GM21576 (cell line): ENCODE results near the gene COA3.

Experiments used
- ATAC-seq: cut with Tn5 transposase; IDR thresholded peaks from one replicate; pipeline ENCODE4 v1.9.1; 2021; ENCODE audit warnings: mild to moderate bottlenecking, moderate library complexity; ENCODE audit not compliant: unreplicated experiment

Gene COA3

DNA sequence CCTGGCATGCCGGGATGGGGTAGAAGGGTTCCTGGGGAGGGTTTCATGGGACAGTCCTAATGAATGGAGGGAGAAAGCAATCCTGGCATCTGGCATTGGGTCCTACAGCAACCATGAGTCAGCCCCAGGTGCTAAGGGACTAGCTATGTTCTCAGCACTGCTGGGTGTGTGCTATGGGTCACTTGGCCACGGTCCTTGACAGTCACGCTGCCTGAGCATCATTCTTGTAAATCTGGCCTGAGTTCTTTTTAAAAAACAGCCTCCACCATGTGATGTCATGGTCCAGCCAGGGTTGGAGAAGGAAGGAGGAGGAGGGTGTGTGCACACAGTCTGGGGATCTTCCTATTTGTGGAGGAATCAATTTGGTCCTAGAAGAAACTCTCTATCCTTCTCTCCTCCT is 43.7 kb downstream of the COA3 start:
- ATAC-seq = no peak

DNA sequence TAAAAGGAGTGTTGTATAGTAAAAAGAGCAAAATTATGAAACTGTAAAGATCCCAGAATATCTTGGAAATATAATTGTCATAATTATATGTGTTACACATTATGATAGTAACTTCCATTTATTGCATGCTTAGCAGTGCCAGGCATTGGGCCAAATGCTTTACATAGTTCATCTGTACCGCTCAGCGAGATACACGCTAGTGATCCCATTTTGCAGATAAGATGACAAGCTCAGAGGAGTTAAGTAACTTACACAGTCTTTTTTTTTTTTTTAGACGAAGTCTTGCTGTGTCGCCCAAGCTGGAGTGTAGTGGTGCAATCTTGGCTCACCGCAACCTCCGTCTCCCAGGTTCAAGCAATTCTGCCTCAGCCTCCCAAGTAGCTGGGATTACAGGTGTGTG is 46.9 kb downstream of the COA3 start:
- ATAC-seq = no peak

DNA sequence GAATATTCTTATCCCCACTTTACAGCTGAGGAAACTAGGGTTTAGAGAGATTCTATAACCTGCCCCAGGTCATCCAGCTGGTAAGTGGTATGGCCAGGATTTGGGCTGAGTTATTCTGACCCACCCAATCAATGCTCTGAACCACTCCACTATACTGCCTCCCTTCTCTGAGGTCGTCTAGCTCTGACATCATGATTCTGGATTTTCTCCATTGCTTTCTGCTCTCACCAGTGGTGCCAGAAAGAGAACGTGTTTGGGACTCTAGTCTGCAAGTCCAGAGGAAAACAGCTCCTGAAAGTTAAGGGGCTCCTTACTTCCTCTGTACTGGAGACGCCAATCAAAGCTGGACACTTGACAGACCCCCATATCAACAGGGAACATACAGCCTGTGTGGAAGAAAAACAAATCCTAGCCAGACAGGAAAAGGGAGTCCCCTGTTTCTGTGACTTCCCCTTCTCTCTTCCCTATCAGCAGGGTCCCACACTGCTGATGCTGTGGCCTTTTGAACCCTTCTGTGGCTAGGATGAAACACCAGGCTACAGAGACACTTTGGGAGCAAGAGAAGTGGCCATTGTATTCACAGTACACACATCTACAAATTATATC is 47.7 kb downstream of the COA3 start:
- ATAC-seq = no peak

DNA sequence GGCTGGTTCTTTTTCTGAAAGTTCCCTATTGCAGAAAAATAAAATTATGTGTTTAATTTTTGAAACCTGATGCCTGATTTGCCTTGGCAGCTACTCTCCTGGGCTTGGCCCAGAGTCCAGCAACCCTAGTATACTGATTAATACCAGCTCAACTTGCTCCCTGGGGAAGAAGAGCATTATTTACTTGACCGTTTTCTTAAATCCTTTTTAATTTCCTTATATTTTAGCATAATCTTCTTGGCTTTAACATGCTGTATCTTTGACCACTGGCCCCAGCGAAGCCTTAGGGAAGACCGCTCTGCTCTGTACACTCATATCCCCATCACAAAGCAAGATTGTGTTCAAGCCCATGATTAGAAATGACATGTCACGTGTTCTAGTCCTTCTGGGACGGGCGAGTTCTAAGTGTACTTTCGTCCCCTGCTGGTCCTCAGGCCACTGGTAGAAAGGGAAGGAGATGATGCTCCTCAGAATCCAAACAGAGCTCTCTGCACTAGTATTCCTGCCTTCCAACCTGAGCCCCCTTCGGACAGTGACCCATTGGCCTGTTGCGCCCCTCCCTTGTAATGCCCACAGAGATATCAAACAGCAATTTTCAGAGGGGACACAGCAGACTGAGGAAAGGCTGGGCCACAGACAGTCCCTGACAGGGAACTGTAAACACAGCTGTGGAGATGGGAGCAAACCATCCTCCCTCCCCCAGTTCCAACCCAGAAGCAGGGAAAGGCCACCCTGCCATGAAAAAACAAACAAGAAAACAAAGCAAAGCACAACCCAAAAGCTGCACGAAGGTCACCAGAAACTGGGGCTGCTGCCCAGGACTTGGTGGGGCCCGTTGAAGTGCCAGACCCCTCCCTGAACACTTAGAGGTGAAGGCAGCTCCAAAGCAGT is 49.4 kb downstream of the COA3 start:
- no peak for ATAC-seq

DNA sequence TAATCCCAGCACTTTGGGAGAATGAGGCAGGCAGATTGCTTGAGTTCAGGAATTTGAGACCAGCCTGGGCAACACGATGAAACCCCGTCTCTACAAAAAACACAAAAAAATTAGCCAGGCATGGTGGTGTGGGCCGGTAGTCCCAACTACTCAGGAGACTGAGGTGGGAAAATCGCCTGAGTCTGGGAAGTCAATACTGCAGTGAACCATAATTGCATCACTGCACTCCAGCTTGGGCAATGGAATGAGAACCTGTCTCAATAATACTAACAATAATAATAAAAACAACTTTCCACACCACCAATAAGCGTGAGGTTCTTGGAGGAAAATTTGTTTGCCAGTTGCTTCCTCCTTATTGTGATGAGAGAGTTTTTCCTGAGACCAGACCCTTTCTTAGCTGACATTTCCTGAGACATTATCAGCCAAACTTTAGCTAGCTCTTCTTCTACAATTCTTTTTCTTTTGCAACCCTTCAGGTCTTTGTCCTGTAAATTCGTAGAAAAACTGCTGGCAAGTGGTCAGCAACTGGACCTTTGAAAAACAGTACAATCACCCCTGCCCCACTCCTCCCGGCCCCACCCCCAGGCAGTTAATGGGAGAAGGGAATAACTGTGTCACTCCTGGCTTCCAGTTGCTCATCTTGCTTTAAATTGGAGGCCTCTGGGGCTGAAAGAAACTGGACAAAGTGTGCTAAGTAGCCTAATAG is 50.1 kb downstream of the COA3 start:
- no peak for ATAC-seq
